Endothelial cell of umbilical vein (primary cell): Measurements from ENCODE around the gene ZFYVE21.

Source experiments
- CTCF ChIP-seq, 2 donors: IDR thresholded peaks; 1 replicate in 1 of 2; 2 replicates in 1 of 2; pipeline ENCODE4 v1.5.1; 2011; ENCODE audit warnings: low read length in 2 of 2, mild to moderate bottlenecking in 2 of 2, moderate library complexity in 2 of 2, control low read depth in 1 of 2, inconsistent platforms in 1 of 2, low read depth in 1 of 2; ENCODE audit not compliant: insufficient read depth in 1 of 2; ENCODE audit errors: extremely low read depth in 1 of 2
- EZH2 ChIP-seq: IDR thresholded peaks from 2 replicates; pipeline ENCODE4 v1.6.1; 2012; ENCODE audit warnings: borderline replicate concordance, low read depth, mild to moderate bottlenecking, moderate library complexity, low read length, inconsistent platforms; ENCODE audit not compliant: severe bottlenecking
- FOS ChIP-seq: IDR thresholded peaks from 2 replicates; pipeline ENCODE4 v1.6.1; 2011; ENCODE audit warnings: mild to moderate bottlenecking, low read length, moderate library complexity, borderline replicate concordance; ENCODE audit not compliant: insufficient read depth
- GATA2 ChIP-seq: IDR thresholded peaks from 2 replicates; pipeline ENCODE4 v1.7.0; 2011; ENCODE audit warnings: low read depth, mild to moderate bottlenecking, moderate library complexity, mixed read lengths, low read length; ENCODE audit not compliant: insufficient read length, insufficient read depth
- JUN ChIP-seq: IDR thresholded peaks from 2 replicates; pipeline ENCODE4 v1.6.1; 2011; ENCODE audit warnings: borderline replicate concordance, low read depth; ENCODE audit not compliant: insufficient read length, insufficient read depth
- MAX ChIP-seq: IDR thresholded peaks from 2 replicates; pipeline ENCODE4 v1.6.1; 2011; ENCODE audit not compliant: insufficient read depth, insufficient read length
- MYC ChIP-seq: IDR thresholded peaks from one replicate; pipeline ENCODE4 v1.6.1; 2011; ENCODE audit warnings: mild to moderate bottlenecking, low read depth, low read length
- POLR2A ChIP-seq: IDR thresholded peaks from 2 replicates; pipeline ENCODE4 v1.6.1; 2012; ENCODE audit warnings: low read depth, mild to moderate bottlenecking, control low read depth, low read length
- POLR2AphosphoS5 ChIP-seq: IDR thresholded peaks from 2 replicates; pipeline ENCODE4 v1.6.1; 2012; ENCODE audit warnings: low read depth, mild to moderate bottlenecking, control low read depth, low read length, moderate library complexity; ENCODE audit not compliant: insufficient read depth

DNA sequence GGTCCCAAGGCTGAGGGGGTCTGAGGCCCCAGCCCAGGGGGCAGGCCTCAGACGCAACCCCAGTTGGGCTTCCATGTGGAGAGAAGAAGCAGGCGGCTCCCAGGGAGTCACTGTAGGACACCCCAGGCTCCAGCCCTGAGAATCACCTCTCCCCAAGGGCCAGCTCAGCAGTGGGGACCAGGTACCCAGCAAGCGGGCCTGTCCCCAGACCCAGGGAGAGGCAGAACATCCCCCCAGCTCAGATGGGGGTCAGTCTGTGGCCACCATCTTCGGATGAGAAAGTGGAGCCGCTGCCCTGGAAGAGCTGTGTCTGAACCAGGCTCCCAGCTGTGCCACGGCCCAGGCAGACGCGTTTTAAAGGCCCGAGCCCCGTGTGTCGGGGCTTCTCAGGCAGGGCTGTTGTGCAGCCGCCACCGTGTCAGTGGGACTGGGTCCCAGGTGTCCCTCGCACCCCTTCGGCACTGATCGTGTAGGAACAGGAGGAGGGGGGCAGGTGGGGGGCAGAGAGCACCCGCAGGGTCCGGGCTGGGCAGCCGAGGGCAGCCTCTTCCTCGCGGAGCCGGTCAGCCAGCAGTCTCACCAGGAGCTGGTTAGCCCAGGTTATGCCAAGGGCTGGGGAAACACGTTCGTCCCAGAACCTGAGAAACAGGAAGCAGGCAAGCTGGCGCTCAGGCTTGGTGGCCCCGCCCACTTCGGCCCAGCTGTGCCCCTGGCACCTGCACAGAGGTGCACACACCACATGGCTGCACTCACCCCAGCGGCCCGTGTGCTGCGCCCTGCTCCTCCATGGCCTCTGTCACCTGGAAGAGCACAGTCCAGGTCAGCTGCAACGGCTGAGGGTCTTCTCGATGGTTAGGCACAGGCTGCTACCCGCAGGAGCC is 17.0 kb upstream of the ZFYVE21 start:
- no peak for TF ChIP-seq CTCF (IDR thresholded peaks at IDR 0.05; ENCODE audit: extremely low read depth in 1 of 2, insufficient read depth in 1 of 2, low read depth in 1 of 2, low read length in 2 of 2)
- no peak for TF ChIP-seq MYC
- TF ChIP-seq POLR2A, result no peak
- no peak for TF ChIP-seq POLR2AphosphoS5
- TF ChIP-seq GATA2, result no peak
- no peak for TF ChIP-seq EZH2
- no peak for TF ChIP-seq MAX
- no peak for TF ChIP-seq FOS
- TF ChIP-seq JUN, result no peak
